SW 1271 (cell line): ENCODE results near the gene RAB31.
"Not testable (repeated sequence)": the region's sequence is repeated elsewhere in the genome, so short reads cannot be mapped to it uniquely, and the experiment has no call there.

Experiments
- DNase-seq, 2 experiments: peaks; one replicate each; lab custom pipeline; 2025; lab: John Stamatoyannopoulos, UW

RAB31 gene

DNA sequence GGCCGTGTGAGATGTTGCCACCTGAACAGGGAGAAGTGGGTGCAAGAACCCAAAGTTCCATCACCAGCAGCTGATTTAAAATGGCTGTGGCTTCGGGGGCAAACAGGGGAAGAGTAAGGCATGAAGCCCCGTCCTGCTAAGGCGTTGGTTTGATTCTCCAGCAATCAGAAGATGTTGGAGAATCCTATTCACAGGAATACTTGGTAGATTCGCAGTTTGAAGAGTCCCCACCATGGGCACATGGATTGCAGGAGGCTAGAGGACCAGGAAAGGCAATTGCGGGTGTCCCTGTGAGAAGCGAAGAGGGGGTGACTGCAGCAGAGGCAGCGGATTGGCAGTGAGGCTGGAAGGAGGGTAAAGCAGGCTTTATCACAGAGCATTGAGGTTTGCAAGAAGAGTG lies 131.1 kb downstream of the RAB31 start:
- no peak for DNase-seq

GRCh38 chr18:9839853-9840252 lies 131.8 kb downstream of the RAB31 start:
- DNase-seq = no peak

DNA sequence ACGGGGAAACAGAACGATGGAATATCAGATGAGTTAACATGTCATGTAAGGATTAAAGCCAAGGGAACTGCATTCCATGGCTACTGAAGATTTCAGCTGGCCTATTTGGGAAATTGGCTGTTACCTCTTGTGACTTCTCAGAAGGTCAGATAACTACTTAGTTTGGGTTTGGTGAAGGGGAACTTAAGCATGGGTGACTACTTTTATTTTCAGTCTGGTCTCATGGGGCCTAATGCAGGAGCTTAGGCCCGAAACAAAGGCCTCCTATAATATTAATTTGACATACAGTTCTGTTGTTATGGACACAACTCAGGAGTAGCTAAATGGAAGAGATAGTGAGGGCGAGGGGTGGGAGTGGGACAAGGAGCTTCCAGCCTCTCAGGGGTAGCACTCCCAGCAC lies 133.7 kb downstream of the RAB31 start:
- DNase-seq = no peak

- no peak for DNase-seq
These were observed 134.3 kb downstream of the RAB31 start for GRCh38 chr18:9842448-9842847.

DNA sequence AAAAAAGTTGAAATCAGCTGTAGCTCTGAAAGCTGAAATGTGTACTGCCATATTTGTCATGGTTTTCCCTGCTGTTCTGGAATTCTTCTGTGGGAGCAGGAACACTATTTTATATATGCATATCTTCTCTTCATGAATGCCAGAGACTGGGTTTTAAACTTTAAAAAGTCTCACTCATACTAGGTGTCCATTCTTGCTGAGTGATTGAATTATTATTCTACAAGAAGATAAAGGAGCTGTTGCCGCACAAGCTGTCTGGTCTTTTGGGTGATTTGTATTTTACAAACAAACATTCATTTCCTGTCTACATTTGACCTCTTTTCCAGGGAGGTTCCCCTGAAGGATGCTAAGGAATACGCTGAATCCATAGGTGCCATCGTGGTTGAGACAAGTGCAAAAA lies 137.2 kb downstream of the RAB31 start:
- DNase-seq = no peak

GRCh38 chr18:9846162-9846925 lies 138.2 kb downstream of the RAB31 start:
- no peak for DNase-seq

DNA sequence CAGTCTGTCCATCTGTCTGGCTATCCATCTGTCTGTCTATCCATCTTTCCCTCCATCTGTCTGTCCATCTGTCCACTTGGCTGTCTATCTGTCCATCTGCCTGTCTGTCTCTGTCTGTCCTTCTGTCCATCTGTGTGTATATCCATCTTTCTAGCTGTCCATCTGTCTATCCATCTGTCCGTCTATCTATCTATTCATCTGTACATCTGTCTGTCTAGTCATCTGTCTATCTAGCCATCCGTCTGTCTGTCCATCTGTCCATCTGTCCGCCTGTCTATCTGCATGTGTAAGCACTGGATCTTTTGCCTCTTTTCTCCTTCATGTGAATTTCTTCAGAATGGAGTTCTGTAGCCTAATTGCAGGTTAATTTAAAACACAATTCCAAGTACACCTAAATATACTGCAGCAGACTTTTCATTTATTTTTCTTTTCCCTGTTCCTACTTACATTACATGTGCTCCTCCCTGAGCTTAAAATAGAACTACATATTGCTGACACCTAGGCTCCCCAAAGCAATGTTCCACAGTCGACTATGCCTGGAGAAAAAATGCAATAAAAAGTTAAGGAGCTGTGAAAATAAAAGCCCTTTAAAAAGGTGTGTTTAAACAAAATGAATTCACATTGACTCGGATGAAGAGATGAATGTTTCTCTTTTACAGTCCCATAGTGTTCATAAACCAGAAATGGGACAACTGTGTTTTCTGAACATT lies 140.2 kb downstream of the RAB31 start:
- no peak for DNase-seq

DNA sequence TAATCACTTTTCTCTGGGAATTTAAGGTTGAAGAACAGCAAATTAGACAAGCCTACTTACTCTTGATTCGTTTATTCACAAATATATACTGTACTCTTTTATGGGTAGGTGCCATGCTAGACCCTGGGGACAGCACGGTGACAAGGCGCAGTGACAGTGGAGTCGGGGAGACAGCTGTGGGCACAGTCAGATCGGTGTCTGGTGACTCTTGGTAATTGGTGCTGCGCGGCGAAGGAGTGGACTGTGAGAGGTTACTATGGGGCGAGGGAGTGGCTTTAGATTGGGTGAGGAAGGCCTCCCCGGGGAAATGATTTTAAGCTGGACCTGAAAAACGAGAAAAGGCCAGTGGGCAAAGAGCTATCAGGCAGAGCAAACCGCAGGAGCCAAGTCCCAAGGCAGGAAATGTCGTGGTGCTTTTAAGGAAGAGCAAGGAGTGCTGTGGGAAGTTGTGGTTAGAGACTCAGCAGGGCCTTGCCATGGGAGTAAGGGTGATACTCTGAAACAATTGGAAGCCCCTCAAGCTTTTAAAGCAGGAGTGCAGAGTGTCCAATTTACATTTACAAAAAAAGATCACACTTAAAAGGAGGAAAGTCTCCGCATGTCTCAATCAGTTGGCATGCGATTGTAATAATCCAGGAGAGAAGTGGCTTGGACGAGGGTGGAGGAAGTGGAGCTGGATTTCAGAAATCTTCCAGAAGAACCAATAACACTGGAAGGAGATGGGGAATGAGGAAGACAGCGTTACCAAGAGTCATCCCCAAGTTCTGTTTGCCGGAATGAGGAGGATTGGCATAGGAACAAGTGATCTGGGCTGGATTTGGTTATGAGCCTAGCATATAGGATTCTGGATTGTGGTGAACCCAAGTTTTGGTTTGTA lies 141.5 kb downstream of the RAB31 start:
- no peak for DNase-seq

DNA sequence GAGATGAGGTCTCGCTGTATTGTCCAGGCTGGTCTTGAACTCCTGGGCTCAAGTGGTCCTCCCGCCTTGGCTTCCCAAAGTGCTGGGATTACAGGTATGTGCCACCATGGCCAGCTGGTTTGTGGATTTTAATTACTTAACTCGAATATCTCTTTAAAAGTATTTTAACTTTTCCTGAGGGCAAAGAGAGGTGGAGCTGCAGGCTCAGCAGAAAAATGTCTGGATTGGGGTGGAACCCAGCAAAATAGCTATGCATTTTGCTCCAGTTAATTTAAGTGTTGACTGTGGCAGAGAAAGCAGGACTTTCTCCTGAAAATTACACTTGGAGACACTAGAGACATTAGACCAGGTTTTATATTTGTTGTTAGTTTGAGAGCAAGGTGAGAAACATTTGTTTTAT lies 142.2 kb downstream of the RAB31 start:
- DNase-seq = no peak

DNA sequence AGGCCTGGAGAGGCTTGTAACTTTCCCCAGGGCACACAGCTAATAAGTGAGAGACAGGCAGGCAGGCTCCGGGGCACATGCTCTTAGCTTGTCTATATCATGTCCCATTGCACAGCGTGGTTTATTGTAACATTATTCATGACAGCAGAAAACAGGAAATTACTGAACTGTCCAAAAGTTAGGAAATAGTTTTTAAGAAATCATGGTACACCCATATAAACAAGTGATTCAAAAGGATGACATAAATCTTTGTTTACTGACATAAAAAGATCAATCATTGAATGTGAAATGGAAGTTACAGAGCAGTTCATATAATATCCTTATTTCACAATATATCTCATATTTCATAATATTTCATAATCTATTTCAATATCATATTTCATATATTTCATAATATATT lies 143.4 kb downstream of the RAB31 start:
- no peak for DNase-seq

GRCh38 chr18:9852266-9853081 lies 144.4 kb downstream of the RAB31 start:
- no peak for DNase-seq

- no peak for DNase-seq
These were observed 146.9 kb downstream of the RAB31 start for GRCh38 chr18:9854801-9855676.

- no peak for DNase-seq
These were observed 147.6 kb downstream of the RAB31 start for GRCh38 chr18:9855681-9856080.

DNA sequence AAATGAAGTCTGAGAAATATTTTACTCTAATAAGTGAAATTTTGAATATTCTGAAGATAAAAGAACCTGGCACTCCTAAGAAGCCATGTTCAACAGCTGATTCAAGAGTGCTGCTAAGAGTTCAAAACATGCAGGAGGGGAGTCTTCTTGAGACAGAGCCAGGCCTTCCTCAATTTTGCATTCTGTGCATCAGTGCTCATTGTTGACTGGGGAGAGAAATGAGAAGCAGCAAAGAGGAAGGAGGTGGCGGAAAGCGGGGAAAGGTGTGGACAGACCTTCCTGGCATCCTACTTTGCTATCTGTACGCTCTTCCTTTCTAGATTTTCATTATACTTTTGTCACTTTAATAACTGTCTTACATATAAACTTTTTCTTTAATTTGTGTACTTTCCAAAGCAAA lies 148.0 kb downstream of the RAB31 start:
- DNase-seq = no peak

GRCh38 chr18:9857479-9857998 lies 149.4 kb downstream of the RAB31 start:
- DNase-seq = not testable (repeated sequence)

GRCh38 chr18:9858642-9859041 lies 150.5 kb downstream of the RAB31 start:
- DNase-seq = no peak

GRCh38 chr18:9859232-9859631 lies 151.1 kb downstream of the RAB31 start:
- no peak for DNase-seq

DNA sequence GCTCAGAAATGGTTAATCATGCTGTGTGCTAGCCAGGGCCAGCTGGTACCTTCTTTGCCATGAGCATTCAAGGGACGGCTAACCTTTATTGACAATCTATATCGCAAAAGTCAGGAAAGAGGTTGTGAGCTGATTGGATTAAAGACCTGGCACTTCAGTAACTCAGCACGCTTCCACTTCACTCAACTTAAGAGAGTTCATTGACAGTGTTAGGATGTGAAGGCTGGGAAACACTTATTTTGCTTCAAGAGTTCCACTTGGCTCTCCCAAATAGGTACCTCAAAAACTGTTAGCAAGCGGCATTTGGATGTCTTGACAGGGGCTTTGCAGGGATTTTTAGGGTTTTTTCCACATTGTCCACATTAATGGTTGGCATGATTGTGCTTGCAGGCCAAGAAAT lies 152.6 kb downstream of the RAB31 start:
- DNase-seq = no peak

DNA sequence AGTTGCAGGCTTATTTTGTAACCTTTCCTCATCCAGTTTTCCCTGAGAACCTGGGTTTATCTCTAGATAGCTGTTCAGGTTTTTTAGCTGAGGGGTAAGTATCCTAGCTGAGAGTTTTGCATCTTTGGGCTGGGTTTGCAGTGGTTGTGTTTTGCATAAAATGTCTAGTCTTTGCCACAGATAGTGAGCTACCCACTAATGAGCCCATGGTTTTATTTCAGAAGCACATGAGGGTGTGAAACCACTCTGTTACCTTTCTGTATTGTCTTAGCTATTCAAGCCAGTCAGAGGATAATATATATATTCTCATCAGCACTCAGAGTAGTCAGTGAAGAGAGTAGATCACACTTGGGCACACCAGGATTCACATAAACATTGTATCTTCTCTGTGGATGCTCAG lies 153.1 kb downstream of the RAB31 start:
- DNase-seq = no peak

- no peak for DNase-seq
These were observed 153.8 kb downstream of the RAB31 start for GRCh38 chr18:9861933-9862332.

- DNase-seq = no peak
These were observed 154.6 kb downstream of the RAB31 start for GRCh38 chr18:9862686-9863085.
